KOPT-K1 (cell line): ENCODE measurements around the gene MOCS3.

Experiments
- H3K27ac ChIP-seq: fragments of 200-600 bp; sonication (generic); 2 replicates; pipeline ENCODE4 v1.5.1; 2016; ENCODE audit warnings: antibody characterized with exemption, mild to moderate bottlenecking, low read depth, low read length; ENCODE audit not compliant: poor library complexity, severe bottlenecking
- H3K36me3 ChIP-seq: fragments of 200-600 bp; sonication (generic); 2 replicates; pipeline ENCODE4 v1.5.1; 2017; ENCODE audit warnings: antibody characterized with exemption, mild to moderate bottlenecking, low read length, moderate library complexity; ENCODE audit not compliant: insufficient read depth
- H3K9me3 ChIP-seq: fragments of 200-600 bp; sonication (generic); 2 replicates; pipeline ENCODE4 v1.5.1; 2017; ENCODE audit warnings: antibody characterized with exemption, low read length, mild to moderate bottlenecking; ENCODE audit not compliant: insufficient read depth, poor library complexity, severe bottlenecking

The MOCS3 gene

DNA sequence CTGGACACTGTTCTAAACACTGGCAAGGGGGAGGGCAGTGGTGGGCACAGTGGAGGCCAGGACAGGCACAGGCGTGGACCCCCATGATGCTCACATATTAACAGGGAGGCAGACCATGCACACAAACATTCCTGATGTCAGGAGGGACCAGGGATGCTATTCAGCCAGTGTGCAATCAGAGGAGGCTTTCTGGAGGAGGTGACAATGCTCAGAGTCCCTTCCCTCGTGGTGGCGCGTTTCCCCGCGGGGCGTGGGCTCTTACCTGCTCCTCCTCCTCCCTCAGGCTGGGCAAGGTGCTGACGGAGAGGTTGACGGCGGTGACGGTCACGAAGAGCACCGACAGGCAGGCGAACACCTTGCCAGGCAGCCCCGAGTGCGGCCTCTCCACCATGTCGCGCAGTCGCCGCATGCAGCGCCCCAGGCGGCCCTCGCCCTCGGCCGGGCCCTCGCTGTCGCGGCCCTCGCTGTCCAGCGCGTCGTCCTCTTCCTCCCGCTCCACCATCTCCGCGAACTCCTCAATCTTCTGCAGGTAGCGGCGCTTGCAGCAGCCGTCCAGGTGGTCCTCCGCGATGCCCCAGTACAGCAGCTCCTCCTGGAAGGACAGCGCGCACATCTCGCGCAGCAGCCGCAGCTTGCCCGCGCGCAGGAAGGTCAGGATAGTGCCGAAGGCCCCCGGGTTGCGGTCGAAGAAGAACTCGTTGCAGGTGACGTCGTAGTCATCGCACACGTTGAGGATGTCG is 50.9 kb downstream of the MOCS3 start:
- no peaks in the 10 kb centered on the region for H3K36me3 ChIP-seq
- H3K9me3 ChIP-seq, result no peaks in the 10 kb centered on the region
- H3K27ac ChIP-seq, result no peak overlapping the region

DNA sequence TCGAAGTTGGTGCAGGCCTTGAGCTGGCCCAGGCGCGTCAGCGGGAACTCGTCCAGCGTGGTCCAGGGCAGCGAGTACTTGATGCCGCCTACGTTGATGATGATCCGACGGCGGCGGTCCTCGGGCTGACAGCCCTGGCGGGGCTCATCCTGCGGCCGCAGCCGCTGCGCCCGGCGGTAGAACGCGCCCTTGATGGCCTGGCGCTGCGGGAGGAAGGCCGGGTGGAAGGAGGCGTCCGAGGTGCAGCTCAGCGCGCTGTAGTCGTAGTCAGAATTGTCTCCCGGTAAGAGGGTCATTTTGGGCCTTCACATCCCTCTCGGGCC is 51.4 kb downstream of the MOCS3 start:
- Histone ChIP-seq H3K9me3 (no peaks in the 10 kb centered on the region), H3K36me3 (no peaks in the 10 kb centered on the region), H3K27ac (no peak overlapping the region)

DNA sequence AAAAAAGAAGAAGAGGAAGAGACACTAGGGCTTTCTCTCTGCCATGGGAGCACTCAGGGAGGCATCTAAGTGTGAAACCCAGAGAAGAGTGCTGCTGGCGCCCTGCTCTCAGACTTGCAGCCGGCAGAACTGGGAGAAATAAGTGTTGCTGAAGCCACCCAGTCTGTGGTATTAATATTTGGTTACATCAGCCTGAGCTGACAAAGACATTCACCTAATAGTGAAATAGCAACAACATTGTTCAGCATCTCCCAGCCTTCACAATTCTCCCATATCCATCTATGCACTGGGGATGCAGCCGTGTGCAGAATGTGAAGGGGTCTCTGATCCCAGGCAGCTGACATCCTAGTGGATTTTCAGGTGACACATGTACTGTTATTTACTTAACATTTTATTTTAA is 52.3 kb downstream of the MOCS3 start:
- no peak overlapping the region for H3K27ac ChIP-seq
- no peaks in the 10 kb centered on the region for H3K9me3 ChIP-seq
- H3K36me3 ChIP-seq, result no peaks in the 10 kb centered on the region

- no peak overlapping the region for H3K27ac ChIP-seq
- H3K36me3 ChIP-seq, result no peaks in the 10 kb centered on the region
- no peaks in the 10 kb centered on the region for H3K9me3 ChIP-seq
Measured at GRCh38 chr20:51011479-51011878, 52.9 kb downstream of the MOCS3 start.

DNA sequence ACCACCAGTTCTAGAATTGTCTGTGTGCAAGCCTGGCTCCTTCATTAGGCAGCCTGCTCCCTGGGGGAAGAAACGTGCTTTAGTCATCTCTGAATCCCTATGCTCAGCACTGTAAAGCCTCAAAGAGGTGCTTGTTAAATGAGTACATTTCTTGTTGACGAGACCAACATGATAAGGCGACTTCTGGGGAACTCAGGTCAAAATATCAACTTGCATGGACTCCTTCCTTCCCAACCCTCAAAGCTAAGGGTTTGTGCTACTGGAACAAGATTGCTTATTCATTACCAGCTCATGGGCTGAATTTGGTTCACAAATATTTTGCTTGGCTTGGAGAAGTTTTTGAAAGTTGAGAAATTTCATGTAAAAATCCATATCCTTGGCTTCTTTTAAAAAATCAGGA is 53.7 kb downstream of the MOCS3 start:
- Histone ChIP-seq H3K36me3 (no peaks in the 10 kb centered on the region), H3K9me3 (no peaks in the 10 kb centered on the region), H3K27ac (no peak overlapping the region)
